Liver (tissue), 9 donors: ENCODE data around the gene JUNB. TPM values are rescaled to one million over a fixed set of nuclear protein-coding genes. Genes with fewer than 3 reads are reported as not detected.

Experiments
- DNase-seq: peaks from one replicate; pipeline ENCODE4 v3.0.0-alpha.2; 2017; ENCODE audit warnings: low spot score
- H3K27ac ChIP-seq, 2 donors: one replicate each; pipeline ENCODE4 v1.7.0; 2013; ENCODE audit warnings: inconsistent platforms in 2 of 2, low read length in 2 of 2, control low read depth in 1 of 2, low read depth in 1 of 2, mild to moderate bottlenecking in 1 of 2
- H3K27me3 ChIP-seq, 4 donors: one replicate each; pipeline versions ENCODE4 v1.6.1 to v1.7.0; 2013; ENCODE audit warnings: low read length in 3 of 4, inconsistent platforms in 1 of 4, mild to moderate bottlenecking in 1 of 4, moderate library complexity in 1 of 4; ENCODE audit not compliant: control insufficient read depth in 4 of 4, insufficient read depth in 4 of 4
- H3K36me3 ChIP-seq, 4 donors: one replicate each; pipeline versions ENCODE4 v1.6.1 to v1.7.0; 2013; ENCODE audit warnings: low read length in 3 of 4, mild to moderate bottlenecking in 3 of 4, low read depth in 1 of 4, moderate library complexity in 1 of 4; ENCODE audit not compliant: control insufficient read depth in 4 of 4, insufficient read depth in 3 of 4
- H3K4me1 ChIP-seq, 4 donors: one replicate each; pipeline versions ENCODE4 v1.6.1 to v1.7.0; 2013; ENCODE audit warnings: low read length in 3 of 4, mild to moderate bottlenecking in 3 of 4, moderate library complexity in 1 of 4; ENCODE audit not compliant: control insufficient read depth in 4 of 4, insufficient read depth in 4 of 4
- H3K4me3 ChIP-seq, 3 donors: one replicate each; pipeline versions ENCODE4 v1.6.1 to v1.7.0; 2013; ENCODE audit warnings: low read length in 3 of 3, control low read depth in 1 of 3, low read depth in 1 of 3, mild to moderate bottlenecking in 1 of 3
- H3K9ac ChIP-seq, 2 donors: one replicate each; pipeline ENCODE4 v1.7.0; 2013; ENCODE audit warnings: low read length in 2 of 2, mild to moderate bottlenecking in 2 of 2, moderate library complexity in 2 of 2, control low read depth in 1 of 2, low read depth in 1 of 2
- H3K9me3 ChIP-seq, 4 donors: one replicate each; pipeline versions ENCODE4 v1.6.1 to v1.7.0; 2013; ENCODE audit warnings: low read length in 3 of 4; ENCODE audit not compliant: control insufficient read depth in 4 of 4
- ATF3 ChIP-seq: IDR thresholded peaks from 2 replicates; pipeline ENCODE4 v1.6.1; 2016; ENCODE audit warnings: antibody characterized with exemption
- CTCF ChIP-seq: fragments of 150-350 bp; IDR thresholded peaks from 2 replicates; pipeline ENCODE4 v1.5.1; 2017; ENCODE audit warnings: improper control_type of control experiment, low read depth, low read length; ENCODE audit not compliant: missing input control
- EGR1 ChIP-seq, 2 donors: IDR thresholded peaks; 2 replicates each; pipeline ENCODE4 v1.6.1; 2016 to 2018; ENCODE audit warnings: antibody characterized with exemption in 2 of 2, low read depth in 2 of 2
- FOXA1 ChIP-seq: IDR thresholded peaks from 2 replicates; pipeline ENCODE4 v1.6.1; 2016; ENCODE audit warnings: antibody characterized with exemption
- FOXA2 ChIP-seq: IDR thresholded peaks from 2 replicates; pipeline ENCODE4 v1.6.1; 2016; ENCODE audit warnings: antibody characterized with exemption
- GABPA ChIP-seq, 2 donors: IDR thresholded peaks in 1 of 2; conservative IDR thresholded peaks in 1 of 2; 2 replicates each; pipeline ENCODE4 v1.6.1; 2016; ENCODE audit warnings: antibody characterized with exemption in 2 of 2, mild to moderate bottlenecking in 1 of 2, moderate library complexity in 1 of 2
- HNF4A ChIP-seq, 2 donors: conservative IDR thresholded peaks; 2 replicates each; pipeline ENCODE4 v1.6.1; 2016; ENCODE audit warnings: antibody characterized with exemption in 2 of 2, mild to moderate bottlenecking in 2 of 2
- HNF4G ChIP-seq: IDR thresholded peaks from 2 replicates; pipeline ENCODE4 v1.6.1; 2016; ENCODE audit warnings: antibody characterized with exemption
- JUND ChIP-seq, 2 donors: IDR thresholded peaks; 2 replicates each; pipeline ENCODE4 v1.6.1; 2016; ENCODE audit warnings: antibody characterized with exemption in 2 of 2
- MAX ChIP-seq: IDR thresholded peaks from 2 replicates; pipeline ENCODE4 v1.6.1; 2016; ENCODE audit warnings: antibody characterized with exemption
- NR2F2 ChIP-seq: IDR thresholded peaks from 2 replicates; pipeline ENCODE4 v1.6.1; 2016; ENCODE audit warnings: antibody characterized with exemption
- RAD21 ChIP-seq, 2 donors: IDR thresholded peaks; 2 replicates each; pipeline ENCODE4 v1.6.1; 2016; ENCODE audit warnings: antibody characterized with exemption in 2 of 2, mild to moderate bottlenecking in 2 of 2
- REST ChIP-seq: IDR thresholded peaks from 2 replicates; pipeline ENCODE4 v1.6.1; 2016; ENCODE audit warnings: antibody characterized with exemption, mild to moderate bottlenecking
- RXRA ChIP-seq, 2 donors: IDR thresholded peaks; 2 replicates each; pipeline ENCODE4 v1.6.1; 2017 to 2018; ENCODE audit warnings: antibody characterized with exemption in 2 of 2, mild to moderate bottlenecking in 1 of 2
- SP1 ChIP-seq: IDR thresholded peaks from 2 replicates; pipeline ENCODE4 v1.6.1; 2018; ENCODE audit warnings: antibody characterized with exemption, mild to moderate bottlenecking
- TAF1 ChIP-seq: conservative IDR thresholded peaks from 2 replicates; pipeline ENCODE4 v1.6.1; 2016; ENCODE audit warnings: antibody characterized with exemption, mild to moderate bottlenecking
- YY1 ChIP-seq: IDR thresholded peaks from 2 replicates; pipeline ENCODE4 v1.6.1; 2016; ENCODE audit warnings: antibody characterized with exemption, mild to moderate bottlenecking
- ZBTB33 ChIP-seq: IDR thresholded peaks from 2 replicates; pipeline ENCODE4 v1.6.1; 2016; ENCODE audit warnings: antibody characterized with exemption
- WGBS: extraction: QIAGEN DNeasy Blood & Tissue Kit; methylation state at CpG from one replicate; pipeline ENCODE4 v1.1.7; 2013; 5-methylcytosine and 5-hydroxymethylcytosine counted together
- polyA plus RNA-seq, 2 donors: library from polyadenylated mRNA; stranded (reverse) in 1 of 2; unstranded in 1 of 2; fragments of 200-250 nt in 1 of 2; fragments of >200 nt in 1 of 2; fragmentation: Nextera tagmentation in 1 of 2; extraction: Ambion mirVana in 1 of 2; gene quantifications; one replicate each; pipeline versions ENCODE4 v1.2.1 to v1.2.3, GENCODE V29; 2013 to 2015
- total RNA-seq, 2 donors: library from RNA; depleted of rRNA; stranded (reverse); fragments of >200 nt; gene quantifications; one replicate each; pipeline ENCODE4 v1.2.3, GENCODE V29; 2014
- donor health status: healthy.
- donor health status: healthy.
- donor health status: healthy.
- donor health status: healthy.
- donor health status: healthy.

Gene JUNB
- total and polyA plus RNA-seq, 4 donors, result 32.7 to 79.2 (median 56.6) TPM

DNA sequence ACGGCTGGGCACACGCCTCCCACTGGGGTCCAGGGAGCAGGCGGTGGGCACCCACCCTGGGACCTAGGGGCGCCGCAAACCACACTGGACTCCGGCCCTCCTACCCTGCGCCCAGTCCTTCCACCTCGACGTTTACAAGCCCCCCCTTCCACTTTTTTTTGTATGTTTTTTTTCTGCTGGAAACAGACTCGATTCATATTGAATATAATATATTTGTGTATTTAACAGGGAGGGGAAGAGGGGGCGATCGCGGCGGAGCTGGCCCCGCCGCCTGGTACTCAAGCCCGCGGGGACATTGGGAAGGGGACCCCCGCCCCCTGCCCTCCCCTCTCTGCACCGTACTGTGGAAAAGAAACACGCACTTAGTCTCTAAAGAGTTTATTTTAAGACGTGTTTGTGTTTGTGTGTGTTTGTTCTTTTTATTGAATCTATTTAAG is 1.6 kb downstream of the JUNB start:
- H3K9ac ChIP-seq, result peak overlapping the region; percentile 98 to 100
- H3K36me3 ChIP-seq, result peaks cover 0 to 3% (median 0%) of the 10 kb centered on the region in 4 donors
- no peaks in the 10 kb centered on the region for H3K9me3 ChIP-seq
- under 1% methylated on average over 22 of the region's 22 CpGs for WGBS
- no peak for TF ChIP-seq REST
- TF ChIP-seq EGR1 (IDR thresholded peaks at IDR 0.05; ENCODE audit: low read depth in 2 of 2), result no peak
- no peak for TF ChIP-seq ATF3
- peak; percentile 8 for TF ChIP-seq MAX
- H3K27ac ChIP-seq, result peak overlapping the region; percentile 98 to 99
- H3K4me1 ChIP-seq, result peaks cover 2 to 39% (median 27%) of the 10 kb centered on the region in 4 donors
- no peaks in the 10 kb centered on the region for H3K27me3 ChIP-seq
- DNase-seq, result no peak
- H3K4me3 ChIP-seq, result peak overlapping the region; percentile 83 to 99 (median 98)

DNA sequence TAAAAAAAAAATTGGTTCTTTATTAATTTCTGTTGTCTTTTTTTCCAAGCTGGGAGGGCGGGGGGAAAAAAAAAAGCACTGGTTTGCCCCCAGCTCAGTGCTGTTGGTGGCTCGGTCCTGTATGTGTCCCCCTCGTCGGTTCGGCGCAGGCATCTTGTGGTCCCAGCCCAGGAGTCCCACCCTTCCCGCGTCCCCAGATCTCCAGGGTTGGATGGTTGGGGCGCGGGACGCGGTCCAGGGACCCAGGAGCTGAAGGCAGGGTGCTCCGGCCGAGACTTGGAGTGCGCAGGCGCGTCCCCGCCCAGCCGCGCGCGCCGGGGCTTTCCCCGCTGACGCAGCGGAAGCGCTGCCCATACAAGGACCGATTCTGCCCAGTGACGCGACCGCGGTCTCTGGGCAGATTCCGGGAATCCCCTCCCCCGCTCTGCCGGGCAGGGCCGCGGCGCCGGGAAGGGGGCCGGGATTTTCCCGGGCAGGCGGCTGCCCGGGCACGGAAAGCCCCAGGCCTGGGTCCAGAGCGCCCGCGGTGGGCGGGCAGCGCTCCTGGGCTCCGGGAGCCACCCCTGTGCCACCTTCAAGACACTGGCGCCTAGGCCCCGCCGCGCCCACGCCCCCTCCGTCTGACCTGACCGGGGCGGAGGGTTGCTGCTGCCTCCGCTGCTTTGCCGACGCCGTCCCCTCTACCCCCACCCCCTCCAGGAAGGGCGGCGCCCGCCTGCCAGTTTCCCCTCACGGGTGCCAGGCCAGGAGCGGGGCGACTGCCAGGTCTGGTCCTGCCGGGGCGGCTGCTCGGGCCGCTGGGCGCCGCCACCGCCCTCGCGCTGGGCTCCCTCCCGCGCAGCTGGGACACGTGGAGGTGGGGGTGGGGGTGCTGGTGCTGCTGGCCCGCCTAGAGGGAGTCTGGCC is 2.3 kb downstream of the JUNB start:
- peak; percentile 94 for DNase-seq
- peaks cover 2 to 33% (median 21%) of the 10 kb centered on the region in 4 donors for H3K4me1 ChIP-seq
- peak overlapping the region; percentile 98 to 99 for H3K27ac ChIP-seq
- WGBS, result under 1% methylated on average over 81 of the region's 81 CpGs
- peaks cover 0 to 3% (median under 1%) of the 10 kb centered on the region in 4 donors for H3K36me3 ChIP-seq
- H3K27me3 ChIP-seq, result no peaks in the 10 kb centered on the region
- H3K4me3 ChIP-seq, result peak overlapping the region; percentile 83 to 99 (median 98)
- H3K9me3 ChIP-seq, result no peaks in the 10 kb centered on the region
- H3K9ac ChIP-seq, result peak overlapping the region; percentile 98 to 100
- TF ChIP-seq MAX (no peak), HNF4G (no peak), YY1 (peak; percentile 69), JUND (IDR thresholded peaks at IDR 0.05) (peak; percentile 7 to 56), RXRA (IDR thresholded peaks at IDR 0.05) (no peak), REST (peak; percentile 88), EGR1 (IDR thresholded peaks at IDR 0.05; ENCODE audit: low read depth in 2 of 2) (peak; percentile 70 to 75), ZBTB33 (no peak), SP1 (peak; percentile 46), GABPA (IDR thresholded peaks at IDR 0.05 in 1 of 2, conservative IDR thresholded peaks at IDR 0.05 in 1 of 2) (peak in 1 of 2 donors; percentile 67), CTCF (no peak), ATF3 (no peak), RAD21 (IDR thresholded peaks at IDR 0.05) (peak in 1 of 2 donors; percentile 18), FOXA1 (no peak), HNF4A (conservative IDR thresholded peaks at IDR 0.05) (no peak), FOXA2 (peak; percentile 13), TAF1 (peak; percentile 59), NR2F2 (no peak)
